AML-193 (cell line): Measurements from ENCODE around the gene CYBB.
A peak's percentile ranks its signal among the peaks of the same experiment; 100 is the strongest.
"Not testable (repeated sequence)": the region's sequence is repeated elsewhere in the genome, so short reads cannot be mapped to it uniquely, and the experiment has no call there.

ENCODE experiments used
- DNase-seq, 2 experiments: peaks; one replicate each; lab custom pipeline; 2025; lab: John Stamatoyannopoulos, UW

The CYBB gene

DNA sequence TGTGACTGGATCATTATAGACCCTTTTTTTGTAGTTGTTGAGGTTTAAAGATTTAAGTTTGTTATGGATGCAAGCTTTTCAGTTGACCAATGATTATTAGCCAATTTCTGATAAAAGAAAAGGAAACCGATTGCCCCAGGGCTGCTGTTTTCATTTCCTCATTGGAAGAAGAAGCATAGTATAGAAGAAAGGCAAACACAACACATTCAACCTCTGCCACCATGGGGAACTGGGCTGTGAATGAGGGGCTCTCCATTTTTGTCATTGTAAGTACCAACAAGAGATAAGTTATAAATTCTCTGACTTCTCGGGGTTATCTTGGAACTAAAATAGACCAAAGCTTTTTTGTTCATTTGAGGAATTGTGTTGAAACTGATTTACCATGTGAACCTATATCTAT lies at the start of gene CYBB:
CYBB (plus strand) TSS at position 203 of the 400 bp plus-strand sequence; CDS start at position 222, 19 bp downstream.
- no peak for DNase-seq

DNA sequence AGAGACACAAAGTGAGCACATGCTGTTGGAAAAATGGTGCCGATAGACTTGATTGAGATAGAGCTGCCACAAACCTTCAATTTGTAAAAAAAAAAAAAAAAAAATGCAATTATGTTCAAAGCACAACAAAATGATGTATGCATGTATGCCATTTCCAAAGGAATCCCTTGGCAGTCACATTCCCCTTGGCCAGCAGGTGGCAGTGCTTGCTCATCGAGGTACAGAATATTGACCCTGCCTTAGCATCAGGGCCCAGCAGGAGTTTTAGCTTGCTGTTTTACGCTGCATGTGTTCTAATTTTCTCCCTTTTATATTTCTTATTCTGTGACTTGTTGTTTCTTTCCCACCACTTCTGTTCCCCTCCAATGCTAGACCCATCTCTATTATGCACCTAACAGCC lies 34.5 kb upstream of the CYBB start:
- peak; percentile 60 to 68 for DNase-seq

DNA sequence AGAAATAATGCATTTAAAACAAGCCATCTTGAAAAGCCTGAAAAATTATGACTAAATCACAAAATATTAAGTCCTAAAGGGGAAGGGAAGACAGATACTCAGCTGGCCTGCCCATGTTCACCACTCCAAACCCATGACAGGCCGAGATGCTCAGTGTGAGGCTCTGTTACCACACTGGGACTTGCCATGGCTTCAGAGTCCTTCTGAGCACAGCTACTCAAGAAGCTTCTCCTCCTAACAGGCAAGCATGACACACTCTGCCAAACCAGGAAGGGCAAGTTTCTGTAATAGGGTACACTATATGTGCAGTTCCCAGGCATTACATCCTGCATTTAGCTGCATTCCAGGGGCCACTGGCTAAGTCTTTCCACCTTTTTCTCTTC lies 34.0 kb upstream of the CYBB start:
- no peak for DNase-seq

DNA sequence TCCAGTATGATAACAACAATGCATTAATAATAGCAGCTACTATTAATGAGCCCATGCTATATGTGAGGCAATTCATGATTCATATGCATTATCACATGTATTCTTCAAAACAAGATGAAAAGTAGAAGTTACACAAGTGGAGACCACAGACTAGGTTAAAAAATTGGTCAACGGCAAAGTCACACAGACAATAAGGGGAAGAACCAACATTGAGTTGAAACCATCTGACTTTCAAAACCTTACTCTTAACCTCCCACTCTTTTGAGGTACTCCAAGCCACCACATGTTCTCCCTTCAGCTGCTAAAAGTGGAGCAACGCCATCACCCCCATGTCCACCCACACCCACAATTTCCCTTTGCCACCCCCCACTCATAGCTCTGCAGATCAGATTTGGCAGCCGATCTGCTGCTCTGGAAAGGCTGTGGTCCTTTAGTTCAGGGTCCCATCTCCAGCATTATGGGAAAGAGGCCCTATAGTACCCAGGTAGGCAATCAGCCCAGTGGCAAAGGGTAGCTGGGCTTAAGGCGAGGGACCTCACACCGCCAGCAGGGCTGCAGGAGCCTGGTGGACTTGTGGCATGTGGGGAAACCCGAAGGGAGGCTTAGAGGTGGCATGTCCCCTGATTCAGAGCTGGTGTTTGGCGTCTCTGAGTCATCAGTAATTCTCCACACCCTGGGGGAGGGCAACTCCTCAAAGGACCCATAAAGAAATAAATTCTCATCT lies 33.5 kb upstream of the CYBB start:
- DNase-seq = peak; percentile 90 to 94

DNA sequence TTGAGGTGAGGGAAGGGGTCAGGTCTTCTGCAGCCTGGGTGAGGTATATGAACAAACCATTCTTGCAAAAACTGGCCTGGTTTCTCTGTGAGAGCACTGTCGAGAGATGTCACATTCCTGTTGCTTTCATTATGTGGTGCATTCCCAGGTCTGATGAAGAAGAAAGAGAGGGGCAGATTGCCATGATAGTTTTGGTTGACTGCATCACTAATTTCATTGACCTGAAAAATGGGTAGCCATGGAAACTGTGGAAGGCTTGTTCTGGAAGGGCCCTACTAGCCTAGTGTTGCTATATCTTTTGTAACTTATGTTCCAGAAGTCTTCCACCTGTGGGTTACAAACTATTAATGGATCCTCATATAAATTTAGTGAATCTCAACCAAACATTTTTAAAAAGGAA lies 32.9 kb upstream of the CYBB start:
- DNase-seq = no peak

DNA sequence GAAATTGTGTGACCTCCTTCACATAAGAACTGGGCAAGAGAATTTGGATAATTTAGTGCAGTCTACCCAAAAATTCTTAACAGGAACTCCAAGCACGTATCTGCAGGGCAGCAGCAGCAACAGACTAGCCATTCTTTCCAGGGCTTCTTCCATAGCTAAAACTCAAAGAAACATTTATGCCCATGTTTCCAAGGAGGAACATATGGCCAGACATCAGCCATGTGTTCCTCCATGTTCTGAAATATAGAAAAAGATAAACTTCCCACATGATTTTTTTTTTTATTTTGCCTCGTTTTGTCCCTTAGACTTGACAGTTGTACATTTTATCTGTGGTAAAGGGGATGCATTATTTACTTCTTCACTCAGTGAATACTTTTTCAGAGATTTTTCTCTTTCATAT lies 27.6 kb upstream of the CYBB start:
- DNase-seq = no peak

DNA sequence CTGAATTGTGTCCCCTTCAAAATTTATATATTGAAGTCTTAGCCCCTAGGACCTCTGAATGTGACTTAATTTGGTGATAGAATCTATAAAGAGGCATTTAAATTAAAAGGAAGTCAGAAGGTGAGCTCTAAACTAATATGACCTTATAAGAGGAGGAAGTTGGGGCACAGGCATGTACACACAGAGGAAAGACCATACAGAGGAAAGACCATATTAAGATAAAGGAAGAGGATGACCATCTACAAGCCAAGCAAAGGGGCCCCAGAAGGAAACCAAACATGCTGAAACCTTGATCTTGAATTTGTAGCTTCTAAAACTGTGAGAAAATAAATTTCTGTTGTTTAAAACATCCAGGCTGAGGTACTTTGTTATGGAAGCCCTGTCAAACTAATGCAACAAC lies 26.9 kb upstream of the CYBB start:
- DNase-seq = peak; percentile 46 to 63

DNA sequence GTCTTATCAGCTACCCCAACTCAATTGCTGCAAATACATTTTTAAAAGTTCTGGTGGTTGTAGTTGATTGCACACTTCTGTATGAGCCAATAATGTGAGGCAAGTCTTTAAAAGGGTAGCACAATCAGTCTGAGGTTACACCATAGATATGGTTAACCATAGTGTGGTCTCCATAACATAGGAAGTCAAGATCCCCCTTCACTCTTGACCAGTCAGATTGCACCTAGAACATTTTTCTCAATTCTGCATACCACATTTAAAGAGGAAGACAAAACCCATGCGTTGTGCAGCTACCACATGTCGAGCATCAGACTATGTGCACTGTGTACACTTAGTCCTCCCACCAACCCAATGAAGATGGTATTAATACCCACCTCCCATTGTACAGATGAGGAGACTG lies 26.5 kb upstream of the CYBB start:
- peak; percentile 81 to 83 for DNase-seq

DNA sequence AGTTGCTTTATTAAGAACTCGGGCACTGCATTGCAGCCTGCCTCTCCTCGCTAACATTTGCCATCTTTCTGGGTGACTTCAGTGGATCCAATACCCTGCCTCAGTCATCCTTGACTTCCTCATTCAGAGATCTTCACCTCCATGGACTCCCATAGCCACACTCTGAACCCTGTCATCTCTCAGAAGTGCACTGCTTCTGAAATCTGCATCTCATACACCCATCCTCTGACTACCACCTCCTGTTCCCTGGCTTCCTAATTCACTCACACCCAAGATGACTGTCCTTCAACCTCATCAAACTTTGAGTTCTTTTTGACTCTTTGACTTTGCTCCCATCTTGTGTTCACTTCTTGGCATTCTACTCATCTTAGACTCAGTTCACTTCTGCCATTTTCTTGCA lies 25.3 kb upstream of the CYBB start:
- no peak for DNase-seq

DNA sequence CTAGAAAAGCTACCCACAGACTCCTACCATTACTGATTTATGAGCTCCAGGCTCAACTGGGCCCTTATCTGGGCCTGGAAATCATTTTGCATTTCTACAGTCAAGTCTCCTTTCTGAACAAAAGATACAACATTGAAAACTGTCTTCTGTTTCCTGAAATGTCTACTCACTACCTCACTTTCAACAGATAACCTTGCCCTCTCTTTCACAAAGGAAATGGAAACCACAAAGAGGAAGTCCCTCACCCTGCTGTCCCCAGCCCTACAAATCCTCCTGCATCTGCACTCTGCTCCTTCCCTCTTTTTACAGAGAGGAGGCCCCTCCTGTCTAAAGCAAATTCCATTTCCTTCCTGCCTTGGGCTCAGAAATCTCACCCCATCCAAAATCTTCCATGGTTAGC lies 24.8 kb upstream of the CYBB start:
- DNase-seq = peak; percentile 69 to 75

DNA sequence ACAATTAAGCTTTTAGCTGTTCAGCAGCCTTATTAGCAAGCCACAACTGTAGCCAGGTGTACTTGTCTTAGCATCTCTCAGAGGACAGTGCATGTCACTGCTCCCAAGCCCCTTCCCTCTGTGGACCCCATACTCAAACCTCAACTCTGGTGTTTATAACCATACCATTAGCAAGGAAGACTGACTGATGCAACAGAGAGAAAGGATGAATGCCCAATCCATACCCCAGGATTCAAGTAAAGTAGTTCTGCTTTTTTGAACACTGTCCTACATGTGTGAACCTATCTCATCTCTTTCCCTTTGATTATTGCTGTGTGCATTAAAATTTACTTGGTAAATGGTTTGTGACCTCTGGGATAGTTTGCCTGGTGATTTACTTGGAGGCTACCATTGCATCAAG lies 22.8 kb upstream of the CYBB start:
- no peak for DNase-seq

DNA sequence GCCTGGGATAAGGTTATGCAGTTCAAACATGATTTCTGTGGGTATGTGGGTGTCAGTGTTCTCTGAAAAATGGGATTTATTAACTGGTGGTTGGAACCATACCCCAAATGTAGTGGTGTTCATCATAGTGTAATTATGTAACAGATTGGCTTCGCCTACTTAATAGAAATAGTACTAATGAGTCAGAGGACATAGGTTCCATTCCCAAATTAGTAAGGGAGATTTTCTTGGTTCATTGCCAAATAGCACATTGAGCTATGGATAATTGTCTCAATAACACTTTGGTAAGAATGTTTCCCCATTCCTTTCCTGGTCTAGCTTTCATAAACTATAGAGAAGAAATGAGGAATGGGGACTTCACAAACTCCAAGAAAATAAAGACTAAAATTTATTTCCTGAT lies 20.5 kb upstream of the CYBB start:
- no peak for DNase-seq

DNA sequence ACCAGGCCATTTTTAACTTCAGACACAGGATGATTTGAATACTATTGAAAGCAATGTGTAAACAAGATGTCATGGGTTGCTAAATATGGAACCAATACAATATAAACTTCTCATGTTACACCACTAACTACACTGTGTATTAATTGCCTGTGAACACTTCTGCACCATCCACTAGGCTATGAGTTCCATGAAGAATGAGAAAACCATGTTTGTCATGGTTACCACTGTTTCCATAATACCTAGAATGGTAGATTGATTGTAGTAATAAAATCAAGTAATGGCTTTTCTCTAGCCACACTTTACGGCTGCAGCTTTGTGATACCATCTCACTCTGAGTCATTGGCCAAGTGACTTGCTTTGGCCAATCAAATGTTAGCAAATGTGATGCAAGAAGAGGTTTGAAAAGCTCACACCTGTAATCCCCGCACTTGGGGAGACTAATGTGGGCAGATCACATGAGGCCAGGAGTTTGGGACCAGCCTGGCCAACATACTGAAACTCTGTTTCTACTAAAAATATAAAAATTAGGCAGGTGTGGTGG lies 19.9 kb upstream of the CYBB start:
- DNase-seq = no peak

DNA sequence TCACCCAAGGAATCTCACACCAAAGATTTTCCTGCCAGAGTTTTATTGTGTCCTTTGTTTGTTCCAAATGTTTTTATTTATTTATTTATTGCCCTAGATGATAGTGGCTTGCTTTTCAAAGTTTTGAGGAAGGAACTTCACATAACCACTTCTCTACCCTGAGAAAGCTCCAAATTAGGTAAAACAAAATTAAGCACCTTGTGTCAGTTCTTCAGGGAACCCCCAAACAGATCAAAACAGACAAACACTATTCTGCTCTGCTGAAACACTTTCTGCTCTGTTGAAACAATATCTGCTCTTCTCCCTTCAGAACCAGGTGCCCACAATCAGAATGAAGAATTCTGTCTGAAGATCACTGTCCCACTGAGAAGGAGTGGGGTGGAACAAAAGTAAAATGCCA lies 16.5 kb upstream of the CYBB start:
- no peak for DNase-seq

DNA sequence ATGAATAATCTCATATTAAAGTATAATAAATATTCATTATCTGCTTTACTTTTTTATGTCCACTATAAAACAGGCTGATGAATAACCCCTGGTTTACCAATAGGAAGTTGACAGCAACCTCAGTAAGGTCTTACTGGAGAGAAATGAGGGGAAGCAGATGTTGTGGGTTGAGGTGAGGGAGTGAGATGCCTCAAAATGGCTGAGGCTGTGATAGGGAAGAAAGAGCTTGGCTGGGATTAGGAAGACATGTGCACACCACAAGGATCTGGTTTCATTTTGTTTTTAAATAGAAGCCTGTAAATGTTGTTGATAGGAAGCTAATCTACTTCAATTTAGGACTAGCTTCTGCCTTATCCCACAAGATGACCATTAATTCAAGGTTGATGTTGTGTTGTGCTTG lies 14.4 kb upstream of the CYBB start:
- DNase-seq = peak; percentile 44 to 47

DNA sequence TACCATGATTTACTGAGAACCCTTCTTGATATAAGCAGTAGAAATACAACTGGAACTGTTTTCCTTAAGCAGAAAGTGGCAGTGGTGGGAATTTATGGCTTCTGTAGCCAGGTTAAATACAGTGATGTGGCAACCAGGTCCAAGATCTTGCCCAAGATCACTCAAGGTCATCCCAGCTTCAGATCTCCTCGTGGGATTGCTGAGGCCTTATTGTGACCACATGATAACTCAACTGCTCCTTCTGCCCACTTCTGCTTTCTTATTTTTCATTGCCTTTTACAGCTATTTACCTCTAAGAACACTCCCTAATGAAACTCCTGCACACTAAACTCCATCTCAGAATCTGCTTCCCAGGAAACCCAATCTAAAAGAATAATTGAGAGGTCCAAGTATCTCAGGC lies 12.4 kb upstream of the CYBB start:
- DNase-seq = peak; percentile 42 to 54

DNA sequence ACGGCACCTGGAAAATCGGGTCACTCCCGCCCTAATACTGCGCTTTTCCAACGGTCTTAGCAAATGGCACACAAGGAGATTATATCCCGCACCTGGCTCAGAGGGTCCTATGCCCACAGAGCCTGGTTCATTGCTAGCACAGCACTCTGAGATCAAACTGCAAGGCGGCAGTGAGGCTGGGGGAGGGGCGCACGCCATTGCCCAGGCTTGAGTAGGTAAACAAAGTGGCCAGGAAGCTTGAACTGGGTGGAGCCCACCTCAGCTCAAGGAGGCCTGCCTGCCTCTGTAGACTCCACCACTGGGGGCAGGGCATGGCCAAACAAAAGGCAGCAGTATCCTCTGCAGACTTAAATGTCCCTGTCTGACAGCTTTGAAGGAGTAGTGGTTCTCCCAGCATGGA lies 11.0 kb upstream of the CYBB start:
- DNase-seq = not testable (repeated sequence)

DNA sequence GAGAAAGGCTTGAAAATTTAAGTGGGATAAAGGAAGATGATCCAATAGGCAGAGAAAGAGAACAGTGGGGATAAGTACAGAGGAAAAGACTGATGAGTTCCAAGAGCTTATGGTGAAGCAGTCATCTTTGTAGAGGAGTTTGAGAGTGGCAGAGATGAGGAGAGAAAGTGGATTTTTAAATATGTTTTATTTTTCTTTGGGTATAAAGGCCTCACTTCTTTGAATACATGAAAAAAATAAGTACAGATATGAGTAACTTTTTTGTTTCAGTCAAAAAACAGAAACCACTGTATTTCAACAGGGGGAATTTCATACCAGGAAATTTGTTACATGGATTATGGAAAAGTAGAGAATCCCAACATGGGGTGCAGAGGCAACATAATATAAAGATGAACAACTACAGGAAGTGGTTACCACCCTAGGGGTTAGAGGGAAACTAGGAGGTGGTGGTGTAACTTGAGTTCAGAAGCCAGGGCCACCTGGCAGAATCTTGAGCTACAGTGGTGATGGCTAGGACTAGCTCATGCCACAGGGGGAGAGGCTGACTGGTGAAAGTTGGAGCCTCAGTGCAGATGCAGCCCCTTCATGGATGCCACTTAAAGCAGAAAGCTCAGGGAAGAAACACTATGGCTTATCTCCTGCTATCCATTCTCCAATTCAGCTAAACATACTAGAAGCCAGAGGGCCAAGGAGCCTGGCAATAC lies 3.4 kb upstream of the CYBB start:
- DNase-seq = no peak

DNA sequence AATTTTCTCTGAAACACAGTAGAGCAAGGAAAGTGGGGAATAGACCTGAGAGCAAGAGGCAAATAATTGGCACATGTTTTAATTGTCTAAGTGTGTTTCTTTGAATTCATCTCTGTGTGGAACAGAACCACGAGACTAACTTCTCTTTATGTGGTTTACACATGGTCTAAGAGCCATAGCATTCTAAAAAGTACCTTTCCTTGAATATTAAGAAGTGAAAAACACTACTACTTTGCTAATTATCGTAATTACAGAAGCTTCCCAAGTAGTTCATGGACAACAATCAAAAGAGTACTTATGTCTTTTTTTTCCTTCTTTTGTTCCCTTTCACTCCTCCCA lies 2.9 kb upstream of the CYBB start:
- DNase-seq = peak in 1 of 2 experiments; percentile 19

DNA sequence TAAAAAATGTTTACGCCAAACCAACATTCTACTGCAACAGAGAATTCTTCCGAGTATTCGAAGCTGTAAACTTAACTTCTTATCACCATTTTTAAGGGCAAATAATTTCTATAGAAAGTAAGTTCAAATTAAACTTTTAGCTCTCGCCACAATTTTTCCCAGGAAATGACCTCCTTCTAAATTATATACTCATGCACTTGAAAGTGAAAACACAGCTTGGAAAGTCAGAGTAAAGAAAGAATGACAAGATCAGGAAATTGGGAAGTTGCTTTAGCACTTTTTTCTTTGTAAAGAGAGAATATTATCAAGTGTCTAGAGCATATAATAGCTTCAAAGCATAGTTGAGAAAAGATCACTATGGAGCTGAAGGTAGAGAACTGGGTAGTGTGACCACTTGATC lies 1.2 kb downstream of the CYBB start:
- no peak for DNase-seq

DNA sequence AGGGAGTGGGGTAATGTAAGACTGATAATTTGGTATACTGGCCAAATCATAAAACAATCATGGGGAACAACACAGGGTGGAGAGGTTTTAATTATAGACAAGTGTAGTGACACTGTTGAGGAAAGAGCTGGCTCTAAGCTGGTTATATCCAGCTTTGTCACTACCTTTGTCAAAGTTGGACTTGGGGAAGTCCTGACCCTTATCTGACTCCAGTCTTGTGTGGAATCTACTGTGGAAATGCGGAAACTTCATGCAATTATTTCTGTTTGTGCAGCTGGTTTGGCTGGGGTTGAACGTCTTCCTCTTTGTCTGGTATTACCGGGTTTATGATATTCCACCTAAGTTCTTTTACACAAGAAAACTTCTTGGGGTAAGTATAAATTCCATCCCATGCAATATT lies 2.0 kb downstream of the CYBB start:
- no peak for DNase-seq

DNA sequence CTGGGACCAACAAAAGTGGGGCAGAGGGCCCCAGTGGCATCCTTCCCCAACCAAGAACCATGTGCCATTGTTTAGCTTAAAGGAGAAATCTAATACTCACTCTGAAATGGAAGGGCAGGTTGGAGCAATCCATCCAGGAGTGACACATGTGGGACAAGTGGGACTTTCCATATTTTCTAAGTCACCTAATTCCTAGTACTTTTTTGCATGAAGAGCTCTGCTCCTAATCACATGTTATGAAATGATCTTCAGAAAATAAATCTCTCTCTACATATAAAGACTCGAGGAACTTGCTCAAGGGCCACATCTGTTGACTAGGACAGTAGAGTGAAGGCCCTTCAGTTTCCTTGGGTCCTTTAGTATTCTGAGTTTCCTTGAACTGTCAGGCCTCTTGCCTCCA lies 2.5 kb downstream of the CYBB start:
- no peak for DNase-seq

DNA sequence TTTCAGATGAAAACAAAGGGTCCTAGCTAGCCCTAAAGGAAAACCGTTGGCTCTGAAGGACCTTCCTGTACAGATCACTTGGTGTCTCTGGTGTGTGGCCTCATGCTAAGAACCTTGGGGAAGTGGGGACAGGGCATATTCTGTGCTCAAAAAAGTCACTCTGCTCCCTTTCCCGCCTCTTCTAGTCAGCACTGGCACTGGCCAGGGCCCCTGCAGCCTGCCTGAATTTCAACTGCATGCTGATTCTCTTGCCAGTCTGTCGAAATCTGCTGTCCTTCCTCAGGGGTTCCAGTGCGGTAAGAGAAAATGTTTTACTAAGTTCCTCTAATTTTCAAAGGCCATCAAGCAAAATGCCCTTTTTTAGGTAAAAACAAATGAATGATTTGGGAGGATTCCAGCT lies 3.4 kb downstream of the CYBB start:
- DNase-seq = peak; percentile 80 to 85

DNA sequence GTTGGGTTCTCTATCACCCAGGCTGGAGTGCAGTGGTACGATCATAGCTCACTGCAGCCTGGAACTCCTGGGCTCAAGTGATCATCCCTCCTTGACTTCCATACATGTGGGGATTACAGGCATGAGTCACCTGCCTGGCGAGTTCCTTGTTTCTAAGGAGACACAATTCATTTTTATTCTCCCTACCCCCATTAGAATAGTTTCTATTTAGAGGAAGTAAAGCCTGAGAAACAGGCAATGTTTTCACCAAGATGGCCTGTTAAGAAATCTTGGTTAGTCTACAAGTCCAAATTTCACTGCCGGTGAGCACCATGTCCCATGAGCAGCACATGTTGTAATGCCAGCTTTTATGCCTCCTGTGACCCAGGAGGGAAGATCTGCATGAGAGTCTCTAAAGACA lies 5.7 kb downstream of the CYBB start:
- peak; percentile 75 to 81 for DNase-seq
